IPS-18c (cell line): ENCODE results near the gene ENOX1.

Experiments
- H3K4me3 ChIP-seq: 2 replicates; pipeline ENCODE4 v1.7.0; 2013; ENCODE audit warnings: low read depth, mild to moderate bottlenecking, low read length, moderate library complexity; ENCODE audit not compliant: insufficient read depth
- H3K9me3 ChIP-seq: one replicate; pipeline ENCODE4 v1.6.1; 2013; ENCODE audit warnings: mild to moderate bottlenecking, low read length, moderate library complexity; ENCODE audit not compliant: control insufficient read depth, insufficient read depth

ENOX1 gene

GRCh38 chr13:43608400-43609137, 178.2 kb downstream of the ENOX1 start:
- H3K4me3 ChIP-seq: no peak overlapping the region
- no peaks in the 10 kb centered on the region for H3K9me3 ChIP-seq

GRCh38 chr13:43597599-43597945, 189.2 kb downstream of the ENOX1 start:
- H3K4me3 ChIP-seq: no peak overlapping the region
- H3K9me3 ChIP-seq: no peaks in the 10 kb centered on the region

GRCh38 chr13:43596924-43597598, 189.7 kb downstream of the ENOX1 start:
- H3K4me3 ChIP-seq: no peak overlapping the region
- no peaks in the 10 kb centered on the region for H3K9me3 ChIP-seq

GRCh38 chr13:43596006-43596405, 190.8 kb downstream of the ENOX1 start:
- Histone ChIP-seq H3K4me3 (no peak overlapping the region), H3K9me3 (no peaks in the 10 kb centered on the region)

GRCh38 chr13:43587376-43587775, 199.4 kb downstream of the ENOX1 start:
- Histone ChIP-seq H3K9me3 (no peaks in the 10 kb centered on the region), H3K4me3 (no peak overlapping the region)

- H3K9me3 ChIP-seq: no peaks in the 10 kb centered on the region
- H3K4me3 ChIP-seq: no peak overlapping the region
These were observed 202.0 kb downstream of the ENOX1 start for GRCh38 chr13:43584751-43585150.

- Histone ChIP-seq H3K9me3 (no peaks in the 10 kb centered on the region), H3K4me3 (no peak overlapping the region)
These were observed 203.5 kb downstream of the ENOX1 start for GRCh38 chr13:43583321-43583720.

GRCh38 chr13:43580280-43580679, 206.5 kb downstream of the ENOX1 start:
- no peak overlapping the region for H3K4me3 ChIP-seq
- H3K9me3 ChIP-seq: no peaks in the 10 kb centered on the region

GRCh38 chr13:43579321-43579720, 207.5 kb downstream of the ENOX1 start:
- Histone ChIP-seq H3K9me3 (no peaks in the 10 kb centered on the region), H3K4me3 (no peak overlapping the region)

GRCh38 chr13:43574605-43575004, 212.2 kb downstream of the ENOX1 start:
- Histone ChIP-seq H3K4me3 (no peak overlapping the region), H3K9me3 (no peaks in the 10 kb centered on the region)

- Histone ChIP-seq H3K4me3 (no peak overlapping the region), H3K9me3 (no peaks in the 10 kb centered on the region)
These were observed 212.8 kb downstream of the ENOX1 start for GRCh38 chr13:43573802-43574514.

GRCh38 chr13:43573361-43573740, 213.4 kb downstream of the ENOX1 start:
- H3K4me3 ChIP-seq: no peak overlapping the region
- no peaks in the 10 kb centered on the region for H3K9me3 ChIP-seq

GRCh38 chr13:43572656-43573360, 214.0 kb downstream of the ENOX1 start:
- H3K9me3 ChIP-seq: no peaks in the 10 kb centered on the region
- H3K4me3 ChIP-seq: no peak overlapping the region

- Histone ChIP-seq H3K4me3 (no peak overlapping the region), H3K9me3 (no peaks in the 10 kb centered on the region)
These were observed 217.1 kb downstream of the ENOX1 start for GRCh38 chr13:43569658-43570057.

- H3K4me3 ChIP-seq: no peak overlapping the region
These were observed 219.2 kb downstream of the ENOX1 start for GRCh38 chr13:43567608-43568007.

GRCh38 chr13:43564952-43565351, 221.8 kb downstream of the ENOX1 start:
- H3K9me3 ChIP-seq: no peaks in the 10 kb centered on the region
- H3K4me3 ChIP-seq: no peak overlapping the region

More at GRCh38 chr13:43567608-43568007, 219.2 kb downstream of the ENOX1 start:
- H3K9me3 ChIP-seq: no peaks in the 10 kb centered on the region

- no peak overlapping the region for H3K4me3 ChIP-seq
- H3K9me3 ChIP-seq: no peaks in the 10 kb centered on the region
These were observed 225.7 kb downstream of the ENOX1 start for GRCh38 chr13:43561081-43561480.

GRCh38 chr13:43558939-43559338, 227.8 kb downstream of the ENOX1 start:
- Histone ChIP-seq H3K4me3 (no peak overlapping the region), H3K9me3 (no peaks in the 10 kb centered on the region)
